Posterior vena cava (tissue), 2 donors: ENCODE data around the gene PTPN4. TPM values are rescaled to one million over a fixed set of nuclear protein-coding genes. Genes with fewer than 3 reads are reported as not detected.

Source experiments
- DNase-seq: peaks from one replicate; pipeline ENCODE4 v3.0.0-alpha.2; 2020; ENCODE audit warnings: low spot score
- intact Hi-C, 2 donors: fragments of 100-400 bp; cut with DNase I; formaldehyde crosslinking; loops; one replicate each; pipeline versions ENCODE4 v1.14.1 to v1.14.2; 2022 to 2023
- total RNA-seq, 2 donors: library from RNA; stranded (reverse); fragmentation: NEBNext Ultra II Directional; extraction: Animal tissue kit (Norgen Biotek cat#: 25700); gene quantifications; one replicate each; pipeline ENCODE4 v1.2.1, GENCODE V29; 2021
- donor health status: DM: yes; HTN: yes; CAD: no.
- donor health status: DM: yes; HTN: yes; CAD: no.

PTPN4 gene
- total RNA-seq, 2 donors from 2014 or later, result 23.8 to 25.4 TPM

DNA sequence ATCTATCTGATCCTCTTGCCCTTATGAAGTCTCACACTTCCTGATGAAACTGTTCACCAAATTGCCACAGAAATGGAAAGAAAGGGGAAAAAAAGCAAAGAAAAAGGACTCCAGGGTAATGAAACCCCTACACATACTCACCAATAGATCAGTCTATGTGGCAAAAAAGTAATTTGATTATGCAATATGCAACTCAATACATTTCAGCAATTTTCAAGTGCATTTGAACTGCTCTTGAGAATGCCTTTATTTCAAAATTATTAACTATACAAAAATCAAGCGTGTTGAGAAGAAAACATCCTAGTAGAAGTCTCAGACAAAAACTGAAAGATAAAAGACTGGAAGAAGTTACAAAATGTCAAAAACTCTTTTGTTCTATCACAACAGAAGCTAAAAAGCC is 32.2 kb upstream of the PTPN4 start:
- intact Hi-C loops, result no loop called here
- no peak for DNase-seq

DNA sequence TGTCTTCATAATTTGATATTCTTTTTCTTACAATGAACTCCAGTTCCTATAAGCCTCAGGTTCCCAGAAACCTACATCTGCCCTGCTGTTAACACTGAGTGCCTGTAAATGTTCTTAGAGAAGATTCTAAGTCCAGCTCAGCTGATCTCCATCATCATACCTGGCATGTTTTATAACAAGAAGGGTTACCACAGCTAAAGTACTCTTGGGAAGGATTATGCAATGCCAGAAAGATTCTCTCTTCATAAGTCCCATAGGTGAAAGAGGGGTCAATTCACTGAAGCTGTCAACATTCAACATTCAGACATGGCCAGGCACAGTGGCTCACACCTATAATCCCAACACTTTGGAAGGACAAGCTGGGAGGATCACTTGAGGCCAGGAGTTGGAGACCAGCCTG is 31.3 kb upstream of the PTPN4 start:
- intact Hi-C loops, result no loop called here
- no peak for DNase-seq

DNA sequence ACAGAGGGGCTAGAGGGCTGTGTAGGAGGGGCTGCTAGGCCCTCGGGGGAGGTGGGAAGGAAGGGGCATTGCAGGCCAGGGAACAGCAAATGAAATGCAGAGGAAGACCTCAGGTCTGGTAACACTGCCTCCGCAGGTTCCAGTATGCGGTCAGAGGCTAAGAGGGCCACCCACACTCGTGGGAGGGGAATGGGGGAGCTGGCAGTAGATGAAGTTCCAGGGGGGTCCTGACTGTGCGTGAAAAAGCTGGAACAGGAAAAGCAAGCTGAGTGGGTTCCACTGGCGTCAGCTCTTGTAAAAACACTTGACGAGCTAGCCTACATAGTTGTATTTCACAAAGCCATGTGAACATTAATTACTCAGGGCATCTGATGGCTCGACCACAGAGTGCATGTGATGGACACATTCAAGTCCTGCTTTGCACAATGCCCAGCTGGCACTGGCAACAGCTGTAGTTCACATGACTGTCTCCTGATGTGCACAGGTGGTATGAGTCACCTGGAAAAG is 29.0 kb upstream of the PTPN4 start:
- DNase-seq, result no peak

DNA sequence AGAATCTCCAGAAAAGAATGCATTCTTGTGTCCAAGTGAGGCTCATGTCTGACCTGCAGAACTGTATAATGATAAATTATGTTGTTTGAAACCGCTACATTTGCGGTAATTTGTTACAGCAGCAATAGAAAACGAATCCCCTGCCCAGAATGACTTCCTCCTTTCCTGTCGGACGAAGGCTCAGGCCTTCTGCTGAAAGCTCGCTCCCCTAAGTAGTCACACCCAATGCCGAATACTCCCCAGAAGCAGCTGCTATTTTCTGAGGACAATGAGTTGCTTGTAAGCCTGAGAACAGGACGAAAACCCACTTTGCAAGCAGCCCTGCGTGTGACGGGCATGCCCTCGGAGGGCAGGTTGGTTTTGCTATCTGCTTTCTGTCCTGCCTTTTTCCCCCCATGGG is 27.7 kb upstream of the PTPN4 start:
- intact Hi-C loops, result no loop called here

More for the DNA sequence above, 29.0 kb upstream of the PTPN4 start:
- intact Hi-C loops, result no loop called here

DNA sequence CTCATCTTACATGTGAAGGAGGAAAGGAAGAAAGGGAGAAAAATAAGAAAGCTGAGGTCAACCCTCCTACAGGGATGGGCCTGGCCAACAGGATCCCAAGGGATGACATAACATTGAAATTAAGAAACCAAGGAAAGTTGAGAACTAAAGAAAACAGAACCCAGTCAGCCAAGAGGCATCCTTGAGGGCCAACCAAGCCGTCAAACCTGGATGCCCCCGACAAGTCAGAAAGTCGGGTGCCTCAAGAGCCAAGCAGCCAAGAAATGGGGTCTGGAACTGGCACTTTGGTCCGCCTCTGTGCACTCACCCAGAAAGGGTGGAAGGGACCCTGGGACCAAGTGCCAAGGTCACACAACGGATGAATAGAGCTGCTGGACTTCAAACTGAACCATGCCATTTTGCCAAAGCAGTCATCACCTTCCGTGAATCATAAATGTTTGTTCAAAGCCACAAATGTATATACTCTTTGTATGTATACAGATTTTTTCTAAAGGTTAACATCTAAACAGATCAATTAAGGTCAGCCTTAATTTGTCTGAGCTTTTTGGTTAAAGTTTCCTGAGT is 27.0 kb upstream of the PTPN4 start:
- no peak for DNase-seq
- intact Hi-C loops, result no loop called here

More for the DNA sequence above, 27.7 kb upstream of the PTPN4 start:
- no peak for DNase-seq

DNA sequence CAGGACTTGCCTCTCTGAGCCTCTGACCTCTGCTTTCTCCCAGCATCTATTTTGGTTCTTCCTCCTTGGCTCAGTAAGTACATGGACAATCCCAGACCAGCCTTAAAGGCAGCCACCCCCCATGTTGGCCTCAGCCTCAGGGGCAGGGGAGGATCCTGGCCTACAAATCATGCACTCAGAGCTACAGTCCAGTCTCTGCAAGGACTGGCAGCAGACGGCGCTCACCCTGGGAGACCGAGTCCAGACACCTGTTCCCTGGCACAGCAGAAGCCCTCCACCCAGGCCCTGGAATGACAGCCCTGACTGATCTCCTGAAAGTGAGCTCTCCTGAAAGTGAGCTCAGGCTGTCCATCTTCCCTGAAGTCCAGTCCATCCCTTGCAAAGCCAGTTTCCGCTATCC is 25.7 kb upstream of the PTPN4 start:
- intact Hi-C loops, result no loop called here
- no peak for DNase-seq

DNA sequence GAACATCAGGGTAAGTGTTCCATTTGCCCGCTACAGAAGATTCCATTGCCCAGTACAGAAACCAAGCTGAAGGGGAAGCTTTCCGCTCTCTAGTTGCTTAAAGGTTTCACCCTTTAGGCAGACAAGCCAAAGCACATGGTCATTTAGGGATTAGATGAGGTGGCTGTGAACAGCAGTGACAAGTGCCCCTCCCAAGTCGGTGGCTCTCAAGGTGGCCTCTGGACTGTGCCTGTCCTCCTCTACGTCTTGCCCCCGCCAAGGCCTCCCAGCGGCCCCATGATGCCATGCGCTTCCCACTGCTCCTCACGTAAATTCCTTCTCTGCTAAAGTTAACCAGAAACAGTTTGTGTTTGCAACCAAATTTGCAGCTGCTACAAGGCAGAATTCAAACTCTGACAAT is 24.2 kb upstream of the PTPN4 start:
- intact Hi-C loops, result no loop called here
- no peak for DNase-seq

DNA sequence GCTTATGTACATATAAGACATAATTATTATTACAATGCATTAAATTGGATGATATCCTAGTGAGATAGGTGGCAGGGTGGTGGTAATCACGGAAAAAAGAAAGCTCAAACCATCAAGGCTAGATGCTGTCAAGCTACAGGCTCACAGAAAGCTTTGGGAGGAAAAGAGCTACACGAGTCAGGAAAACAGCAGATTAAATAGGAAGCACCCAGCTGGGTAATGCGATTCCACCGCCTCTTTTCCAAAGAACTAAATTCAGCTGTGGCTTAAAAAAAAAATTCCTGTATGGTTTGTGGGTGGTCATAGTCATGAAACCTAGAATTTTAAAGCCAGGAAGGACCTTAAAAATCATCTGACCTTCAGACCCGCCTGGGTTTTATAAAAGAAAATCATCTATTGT is 23.7 kb upstream of the PTPN4 start:
- intact Hi-C loops, result no loop called here
- no peak for DNase-seq

DNA sequence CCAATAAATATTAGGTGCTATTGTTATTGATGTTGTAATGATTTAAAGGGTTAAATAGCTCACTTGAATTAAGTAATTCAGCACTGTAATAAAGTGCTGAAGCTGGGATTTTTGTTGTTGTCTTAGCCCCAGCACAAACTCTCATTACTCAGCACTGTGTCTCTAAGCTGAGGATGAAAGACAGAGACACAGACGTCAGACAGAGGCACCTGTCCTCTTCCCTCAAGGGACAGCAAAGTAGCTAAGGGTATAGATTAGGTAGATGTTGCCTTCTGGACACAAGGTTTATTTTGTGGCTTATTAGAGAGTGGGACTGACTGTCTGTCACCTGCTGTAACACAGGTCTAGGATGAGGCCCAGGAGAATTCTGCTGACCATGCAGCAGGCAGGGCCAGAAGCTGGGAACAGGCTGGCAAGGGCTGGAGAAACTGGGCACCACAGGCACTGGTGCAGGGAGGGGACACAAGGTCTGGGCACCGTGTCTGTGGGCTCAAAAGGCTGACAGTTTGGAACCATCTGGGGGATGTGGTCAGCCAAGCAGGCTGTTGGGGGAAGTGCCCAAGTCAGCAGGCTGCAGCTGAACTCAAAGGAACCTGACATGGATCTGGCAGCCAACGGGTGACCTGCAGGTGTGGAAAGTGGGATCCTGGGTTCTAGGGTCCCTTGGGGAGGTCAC is 20.0 kb upstream of the PTPN4 start:
- intact Hi-C loops, result no loop called here
- DNase-seq, result no peak

DNA sequence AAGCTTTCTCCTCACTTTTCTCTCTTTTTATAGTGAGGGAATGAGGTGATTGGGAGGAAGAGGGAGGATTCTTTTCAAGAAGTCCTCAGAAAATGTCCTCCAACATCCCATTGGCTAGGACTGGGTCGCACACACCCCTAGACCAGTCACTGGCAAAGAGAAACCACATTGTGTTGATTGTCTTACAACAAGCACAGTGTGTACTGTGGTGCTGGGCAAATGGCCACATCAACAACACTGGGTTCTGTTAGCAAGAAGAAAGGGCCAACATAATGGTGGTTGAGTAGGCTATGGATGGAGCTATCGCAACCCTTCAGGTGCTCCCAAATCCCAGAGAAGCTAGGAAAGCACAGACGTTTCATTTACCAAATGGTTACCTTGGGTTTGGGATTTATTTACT is 18.7 kb upstream of the PTPN4 start:
- DNase-seq, result no peak
- intact Hi-C loops, result no loop called here

DNA sequence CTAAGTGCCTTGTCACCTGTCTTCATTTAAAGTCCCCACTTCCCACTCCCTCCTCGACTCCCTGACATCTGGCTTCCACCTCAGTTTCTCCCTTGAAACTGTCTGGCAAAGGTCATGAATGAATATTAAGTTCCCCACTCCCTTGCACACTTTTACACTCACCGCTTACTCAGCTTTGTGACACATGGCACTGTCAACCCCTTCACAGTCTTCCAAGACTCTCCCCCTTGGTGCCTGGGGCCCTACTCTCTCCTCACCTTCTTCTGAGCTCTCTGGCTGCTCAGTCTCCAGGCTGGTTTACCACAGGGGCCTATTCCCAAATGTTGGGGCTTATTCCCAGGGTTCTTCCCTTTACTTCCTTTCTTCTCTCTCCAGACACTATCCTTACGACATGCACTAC is 17.9 kb upstream of the PTPN4 start:
- no peak for DNase-seq
- intact Hi-C loops, result no loop called here

DNA sequence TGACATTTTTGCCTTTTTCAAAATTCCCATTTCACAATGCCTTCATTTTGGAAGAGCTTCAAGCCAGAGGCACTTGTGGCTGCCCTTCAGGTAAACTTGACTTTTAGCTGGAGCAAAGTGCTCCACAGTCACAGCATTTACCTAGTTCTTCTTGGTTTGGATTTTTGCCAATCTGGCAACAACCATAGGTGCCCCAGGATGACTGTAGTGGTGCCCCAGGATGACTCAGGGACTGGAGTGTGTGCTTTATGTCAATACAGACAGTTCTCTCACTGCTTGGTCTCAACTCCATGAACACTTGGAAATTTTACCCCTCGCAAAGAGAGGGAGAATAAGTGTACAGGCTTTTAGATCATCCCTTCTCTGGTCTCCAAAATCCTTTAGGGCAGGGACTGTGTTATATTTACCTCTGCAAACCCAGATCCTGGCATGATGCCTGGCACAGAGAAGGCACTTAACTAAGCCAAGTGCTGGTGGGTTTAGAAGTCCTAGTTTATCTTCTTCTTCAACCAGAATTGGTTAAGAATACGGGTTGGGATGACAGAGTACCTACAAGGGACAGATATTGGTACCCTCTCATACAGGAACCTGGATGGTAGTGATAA is 15.3 kb upstream of the PTPN4 start:
- intact Hi-C loops, result no loop called here

DNA sequence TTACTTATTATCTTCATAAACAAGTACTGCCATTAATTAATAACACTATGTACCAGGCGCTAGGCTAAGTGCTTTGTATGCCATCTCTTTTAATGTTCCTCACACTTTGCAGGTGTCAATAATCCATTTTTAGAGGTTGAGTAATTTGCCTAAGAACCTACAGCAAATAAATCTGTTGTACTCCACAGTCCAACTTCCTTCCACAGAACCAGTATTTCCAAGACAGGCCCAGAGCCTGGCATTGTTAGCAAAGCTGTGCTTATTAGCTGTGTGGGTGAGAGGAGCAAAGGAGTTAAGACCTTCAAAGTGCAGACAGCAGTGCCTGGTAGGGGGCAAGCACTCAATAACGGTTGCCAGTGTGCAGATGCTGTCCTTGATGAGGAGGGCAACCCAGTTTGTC is 14.2 kb upstream of the PTPN4 start:
- no peak for DNase-seq
- intact Hi-C loops, result no loop called here

More for the DNA sequence above, 15.3 kb upstream of the PTPN4 start:
- no peak for DNase-seq

DNA sequence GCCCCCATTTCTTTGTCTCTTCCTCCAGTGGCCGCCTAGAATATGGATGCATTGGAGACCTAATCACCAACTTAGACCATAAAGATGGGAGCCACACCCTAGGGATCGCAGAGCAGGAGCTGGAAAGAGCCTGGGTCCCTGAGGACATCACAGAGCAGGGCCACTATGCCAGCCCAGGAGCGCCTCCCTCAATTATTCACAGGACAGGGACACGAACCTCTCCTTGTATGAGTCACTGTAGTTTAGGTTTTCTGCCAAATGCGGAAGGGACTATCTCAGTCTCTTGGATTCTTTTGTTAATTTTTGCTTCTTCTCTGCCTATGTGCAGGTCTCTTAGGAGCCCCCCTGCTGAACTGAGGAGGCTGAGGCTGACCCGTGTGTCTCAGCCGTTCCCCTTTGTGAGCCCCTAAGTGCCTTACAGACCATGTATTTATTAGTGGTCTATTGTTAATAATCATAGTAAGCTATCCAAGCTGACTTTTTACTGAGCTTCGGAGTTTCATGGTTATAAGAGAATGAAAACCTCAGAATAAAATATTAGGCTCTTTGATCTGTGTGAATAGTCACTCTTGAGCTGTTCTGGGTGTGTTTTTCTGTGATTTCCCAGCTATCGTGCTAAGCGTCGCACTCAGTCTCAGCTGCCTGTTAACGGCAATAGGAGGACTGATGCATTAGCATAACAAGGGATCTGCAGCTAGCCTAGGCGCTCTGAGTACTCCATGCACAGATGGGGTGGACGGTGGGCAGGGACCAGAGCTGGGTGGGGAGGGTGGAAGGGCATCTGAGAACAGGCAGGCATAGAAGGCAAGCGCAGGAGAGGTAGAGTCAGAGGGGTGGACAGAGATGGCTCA is 12.7 kb upstream of the PTPN4 start:
- no peak for DNase-seq
- intact Hi-C loops, result no loop called here

DNA sequence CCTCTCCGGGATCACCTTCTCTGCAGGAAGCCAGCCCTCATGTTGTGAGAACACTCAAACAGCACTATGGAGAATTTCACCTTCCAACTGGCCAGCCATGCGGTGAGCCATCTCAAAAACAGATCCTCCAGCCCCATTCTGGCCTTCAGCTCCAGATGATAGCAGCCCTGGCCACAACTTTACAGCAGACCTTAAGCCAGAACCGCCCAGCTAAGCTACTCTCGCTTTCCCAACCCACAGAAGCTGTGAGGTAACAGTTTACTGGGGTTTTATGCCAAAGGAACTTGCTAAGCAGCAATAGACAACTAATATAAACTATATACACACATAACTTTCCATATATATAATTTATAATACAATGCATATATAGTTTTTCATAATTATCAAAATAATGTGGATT is 11.6 kb upstream of the PTPN4 start:
- no peak for DNase-seq
- intact Hi-C loops, result no loop called here

DNA sequence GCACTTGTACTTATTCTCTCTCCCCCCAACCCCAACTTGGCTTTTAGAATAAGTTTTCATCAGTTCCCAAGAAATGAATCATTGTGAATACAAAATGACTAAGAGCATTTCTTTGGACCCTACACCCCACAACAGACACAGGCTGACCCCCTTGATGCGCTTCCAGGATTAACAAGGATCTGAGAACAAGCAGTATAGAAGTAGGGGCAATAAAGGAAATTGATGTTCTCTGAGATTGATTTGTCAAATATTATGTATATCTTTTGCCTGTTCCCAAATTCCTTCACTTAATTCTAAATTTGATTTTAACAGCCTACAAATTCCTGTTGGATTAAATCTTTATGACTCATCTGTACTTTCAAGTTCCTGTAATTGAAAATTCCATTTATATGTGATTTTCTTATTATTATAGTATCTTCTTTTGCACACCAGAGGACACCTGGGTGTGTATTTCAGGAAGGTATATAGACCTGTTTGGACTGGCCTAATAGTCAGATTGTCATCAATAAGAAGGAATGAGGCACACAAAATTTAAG is 10.2 kb upstream of the PTPN4 start:
- DNase-seq, result no peak

DNA sequence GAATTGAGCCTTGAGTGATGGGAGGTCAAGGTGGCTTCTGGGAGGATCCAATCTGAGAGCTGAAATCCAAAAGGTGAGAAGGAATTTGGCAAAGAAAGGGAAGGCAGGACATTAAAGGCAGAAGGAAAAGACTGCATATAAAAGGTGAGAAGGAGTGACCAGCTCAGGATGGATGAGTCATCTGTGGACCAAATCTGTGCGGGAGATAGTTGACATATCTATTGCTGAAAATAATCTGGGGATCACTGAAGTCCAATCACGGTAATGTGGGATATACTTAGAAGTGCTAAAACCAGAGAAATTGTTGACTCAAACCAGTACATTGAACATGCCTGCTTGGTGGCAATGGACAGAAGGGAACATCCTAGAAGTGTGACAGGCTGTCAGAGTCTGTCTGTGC is 8.0 kb upstream of the PTPN4 start:
- DNase-seq, result no peak
- intact Hi-C loops, result no loop called here

More for the DNA sequence above, 10.2 kb upstream of the PTPN4 start:
- intact Hi-C loops, result no loop called here

DNA sequence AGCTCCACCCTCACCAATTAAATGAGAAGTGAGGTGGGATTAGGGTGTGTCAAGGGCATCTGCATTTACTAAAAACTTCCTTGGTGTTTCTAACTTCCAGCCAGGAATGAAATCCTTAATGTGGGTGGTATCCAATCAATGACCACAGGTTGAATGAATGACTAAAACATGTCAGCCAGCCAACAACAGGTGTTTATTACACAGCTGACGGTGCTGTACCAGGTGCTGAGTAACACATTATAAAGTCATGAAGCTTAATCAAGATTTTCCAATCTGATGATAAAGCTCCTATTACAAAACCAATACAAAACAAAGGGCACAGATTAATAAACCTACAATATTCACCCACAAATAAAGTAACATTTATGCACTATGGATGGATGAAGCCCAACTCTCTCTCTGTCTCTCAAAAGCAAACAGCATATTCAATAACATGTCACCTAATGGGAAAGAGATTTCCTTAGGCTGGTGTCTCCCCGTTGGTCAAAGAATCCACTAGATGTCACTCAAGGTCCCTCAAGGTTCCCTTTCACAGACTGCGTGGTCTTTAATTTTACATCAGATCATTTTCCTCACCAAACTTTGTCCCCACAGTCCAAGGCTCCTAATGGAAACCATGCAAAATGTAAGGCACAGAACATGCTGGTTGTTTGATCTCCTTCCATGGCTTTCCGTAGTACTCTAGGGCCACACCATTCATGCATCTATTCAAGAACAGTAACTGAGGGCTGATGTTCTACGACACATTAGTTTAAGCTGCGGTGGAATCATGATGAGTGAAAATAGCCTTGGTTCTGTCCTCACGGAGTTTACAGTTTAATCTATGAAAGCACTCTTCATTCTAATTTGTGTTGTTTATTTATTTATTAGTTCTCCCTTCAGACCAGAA is 6.4 kb upstream of the PTPN4 start:
- DNase-seq, result no peak
- intact Hi-C loops, result no loop called here

DNA sequence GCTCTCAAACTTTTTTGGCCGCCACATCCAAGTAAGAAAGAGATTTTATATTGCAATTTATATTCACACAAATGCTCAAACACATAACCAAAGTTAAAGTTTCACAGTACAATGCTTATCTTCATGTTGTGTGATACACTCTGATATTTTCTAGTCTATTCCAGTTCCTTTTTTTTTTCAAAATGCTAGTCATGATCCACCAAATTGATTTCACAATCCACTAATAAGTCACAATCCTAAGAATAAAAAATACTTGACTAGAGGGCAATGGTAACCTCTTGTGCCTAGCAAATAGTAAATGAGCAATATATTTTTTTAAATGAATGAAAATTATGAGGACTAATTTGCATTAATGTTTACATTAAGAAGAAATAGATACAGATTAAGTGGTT is 5.8 kb upstream of the PTPN4 start:
- intact Hi-C loops, result no loop called here
- no peak for DNase-seq
